HepG2 (cell line): ENCODE measurements around the gene RBMS2. TPM values are rescaled to one million over a fixed set of nuclear protein-coding genes. Genes with fewer than 3 reads are reported as not detected.

Experiments used
- ARHGAP35 ChIP-seq: sonication (generic); formaldehyde crosslinking; IDR thresholded peaks from 2 replicates; pipeline ENCODE4 v1.9.0; 2022; ENCODE audit warnings: mild to moderate bottlenecking, inconsistent platforms, moderate library complexity, missing genetic modification reagents, borderline replicate concordance
- GABPA ChIP-seq, 2 experiments: IDR thresholded peaks; 2 replicates each; pipeline ENCODE4 v1.6.1; 2011 to 2016; ENCODE audit warnings: low read depth in 2 of 2, low read length in 1 of 2, missing biosample characterization in 1 of 2, missing genetic modification characterization in 1 of 2
- GZF1 ChIP-seq: sonication (generic); formaldehyde crosslinking; IDR thresholded peaks from 2 replicates; pipeline ENCODE4 v1.5.1; 2020; ENCODE audit warnings: mild to moderate bottlenecking, missing genetic modification reagents
- IKZF1 ChIP-seq: fragments of 450-650 bp; IDR thresholded peaks from 2 replicates; pipeline ENCODE4 v1.7.1; 2016
- KAT8 ChIP-seq: IDR thresholded peaks from 2 replicates; pipeline ENCODE4 v1.6.1; 2016; ENCODE audit warnings: missing genetic modification reagents, missing compliant biosample characterization
- KDM5A ChIP-seq: fragments of 200-600 bp; sonication (generic); IDR thresholded peaks from 2 replicates; pipeline ENCODE4 v1.7.0; 2018; ENCODE audit warnings: antibody characterized with exemption, mild to moderate bottlenecking, low read length, borderline replicate concordance
- SALL1 ChIP-seq: sonication (generic); formaldehyde crosslinking; IDR thresholded peaks from 2 replicates; pipeline ENCODE4 v1.8.0; 2022; ENCODE audit warnings: mild to moderate bottlenecking, missing genetic modification reagents
- SCMH1 ChIP-seq: sonication (generic); formaldehyde crosslinking; IDR thresholded peaks from 2 replicates; pipeline ENCODE4 v1.9.0; 2021; ENCODE audit warnings: missing genetic modification reagents, mild to moderate bottlenecking, borderline replicate concordance
- STAG1 ChIP-seq: sonication (generic); formaldehyde crosslinking; IDR thresholded peaks from 2 replicates; pipeline ENCODE4 v1.4.0; 2020; ENCODE audit warnings: missing genetic modification reagents
- SYNCRIP ChIP-seq: fragments of 200-400 bp; formaldehyde crosslinking; IDR thresholded peaks from 2 replicates; pipeline ENCODE4 v1.6.1; 2018; ENCODE audit warnings: mild to moderate bottlenecking, low read depth, low read length; ENCODE audit not compliant: insufficient read depth
- TAF15 ChIP-seq: fragments of 200-400 bp; formaldehyde crosslinking; IDR thresholded peaks from one replicate; pipeline ENCODE4 v1.6.1; 2018; ENCODE audit warnings: mild to moderate bottlenecking, low read depth, low read length; ENCODE audit not compliant: poor library complexity, severe bottlenecking
- TGIF2 ChIP-seq: IDR thresholded peaks from 2 replicates; pipeline ENCODE4 v1.6.1; 2016; ENCODE audit warnings: control low read depth, missing compliant biosample characterization
- ZC3H13 ChIP-seq: sonication (generic); formaldehyde crosslinking; IDR thresholded peaks from 2 replicates; pipeline ENCODE4 v1.8.1; 2023; ENCODE audit warnings: mild to moderate bottlenecking, missing genetic modification reagents, moderate library complexity
- ZC3H4 ChIP-seq: sonication (generic); formaldehyde crosslinking; IDR thresholded peaks from 2 replicates; pipeline ENCODE4 v1.4.0; 2020; ENCODE audit warnings: missing genetic modification reagents, borderline replicate concordance
- ZFAT ChIP-seq: sonication (generic); formaldehyde crosslinking; conservative IDR thresholded peaks from 2 replicates; pipeline ENCODE4 v1.8.1; 2023; ENCODE audit warnings: missing genetic modification reagents, inconsistent platforms
- ZFP62 ChIP-seq: sonication (generic); formaldehyde crosslinking; IDR thresholded peaks from 2 replicates; pipeline ENCODE4 v1.4.0; 2020; ENCODE audit warnings: missing genetic modification reagents
- ZNF124 ChIP-seq: sonication (generic); formaldehyde crosslinking; IDR thresholded peaks from 2 replicates; pipeline ENCODE4 v1.4.0; 2020; ENCODE audit warnings: missing genetic modification reagents
- ZNF562 ChIP-seq: sonication (generic); formaldehyde crosslinking; IDR thresholded peaks from 2 replicates; pipeline ENCODE4 v1.8.0; 2022; ENCODE audit warnings: missing genetic modification reagents, borderline replicate concordance
- ZNF607 ChIP-seq: sonication (generic); formaldehyde crosslinking; IDR thresholded peaks from 2 replicates; pipeline ENCODE4 v1.5.1; 2020; ENCODE audit warnings: missing genetic modification reagents, mild to moderate bottlenecking, borderline replicate concordance
- ZNF619 ChIP-seq: sonication (generic); formaldehyde crosslinking; IDR thresholded peaks from 2 replicates; pipeline ENCODE4 v1.4.0; 2020; ENCODE audit warnings: mild to moderate bottlenecking, missing genetic modification reagents
- ZNF749 ChIP-seq: sonication (generic); formaldehyde crosslinking; IDR thresholded peaks from 2 replicates; pipeline ENCODE4 v1.8.0; 2022; ENCODE audit warnings: mild to moderate bottlenecking, missing genetic modification reagents, moderate library complexity, borderline replicate concordance
- ZSCAN22 ChIP-seq: sonication (generic); formaldehyde crosslinking; IDR thresholded peaks from 2 replicates; pipeline ENCODE4 v1.4.0; 2020; ENCODE audit warnings: mild to moderate bottlenecking, missing genetic modification reagents
- ZZZ3 ChIP-seq: sonication (generic); formaldehyde crosslinking; IDR thresholded peaks from 2 replicates; pipeline ENCODE4 v1.4.0; 2020; ENCODE audit warnings: missing genetic modification reagents, mild to moderate bottlenecking, borderline replicate concordance
- polyA plus RNA-seq, 8 experiments: library from polyadenylated mRNA; depleted of rRNA in 3 of 8; stranded (reverse) in 7 of 8; unstranded in 1 of 8; fragments of >200 nt; fragmentation: Illumina TruSeq in 4 of 8; extraction: Trizol in 4 of 8; gene quantifications; 2 replicates each; pipeline versions ENCODE4 v1.2.1 to v1.2.3, GENCODE V29; 2011 to 2016; ENCODE audit warnings: low read depth in 4 of 8, missing spikeins in 1 of 8, mixed read lengths in 1 of 8; ENCODE audit not compliant: insufficient read depth in 1 of 8
- total RNA-seq, 5 experiments: library from RNA; depleted of rRNA; stranded (reverse); fragments of >200 nt; fragmentation: Illumina TruSeq; extraction: Trizol; gene quantifications; 2 replicates each; pipeline ENCODE4 v1.2.3, GENCODE V29; 2016; ENCODE audit warnings: low read depth in 1 of 5
- TF ChIP-seq, protein P1 (sequence below): IDR thresholded peaks from 2 replicates; pipeline ENCODE4 v1.6.1; 2016; ENCODE audit warnings: missing biosample characterization, missing genetic modification reagents, low read depth
- TF ChIP-seq, protein P2 (sequence below): sonication (generic); formaldehyde crosslinking; IDR thresholded peaks from 2 replicates; pipeline ENCODE4; 2020; ENCODE audit warnings: missing genetic modification reagents, mild to moderate bottlenecking, borderline replicate concordance

RBMS2 gene
- total and polyA plus RNA-seq, 2 of the 13 experiments (the other 11 are each of a cell fraction or from before 2014, with no cell fraction given): 0.53 to 7.4 TPM

DNA sequence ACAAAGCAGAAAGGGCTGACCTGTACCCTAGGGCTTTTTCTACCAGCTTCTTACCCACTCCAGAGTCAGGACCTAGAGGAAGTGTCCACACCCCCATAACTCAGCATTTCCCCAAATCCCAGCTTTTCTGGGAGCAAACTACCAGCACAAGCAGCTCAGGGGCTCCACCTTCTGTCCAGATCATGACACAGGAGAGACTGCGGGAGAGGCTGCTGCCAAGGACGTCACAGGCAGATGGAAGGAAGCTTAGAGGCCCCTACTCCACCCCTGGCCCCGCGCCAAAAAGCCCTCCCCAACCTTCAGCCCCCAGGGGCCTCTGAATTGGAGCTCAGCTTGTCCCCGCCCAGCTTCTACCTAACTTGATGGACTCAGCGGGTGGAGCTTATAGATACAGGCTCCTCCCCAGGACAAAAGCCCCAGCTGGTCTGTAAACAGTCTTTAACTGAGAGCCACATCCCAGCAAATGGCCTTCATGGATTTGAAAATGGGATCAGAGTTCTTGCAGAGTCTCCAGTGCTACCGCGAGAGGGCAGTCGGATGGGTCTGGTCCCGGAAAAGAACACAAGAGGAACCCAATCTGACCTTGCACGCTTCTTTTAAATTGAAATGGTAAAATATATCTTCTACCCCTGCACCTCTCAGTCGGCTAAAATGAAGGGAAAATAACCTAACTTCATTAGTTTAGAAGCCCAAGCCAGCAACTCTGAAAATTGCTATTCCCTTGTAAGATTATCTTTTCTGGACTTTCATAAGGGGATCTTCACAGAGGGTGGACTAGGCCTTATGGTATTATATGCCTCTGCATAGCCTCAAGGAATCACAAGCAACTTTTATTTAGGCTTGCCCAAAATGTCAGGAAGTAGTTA, 115.3 kb downstream of the RBMS2 start (continued):
- TF ChIP-seq ZNF562: no peak
- no peak for TF ChIP-seq ZSCAN22 (CRISPR knock-in tag)
- TF ChIP-seq SCMH1 (CRISPR knock-in tag): no peak
- peak; percentile 78 for TF ChIP-seq SALL1
- no peak for TF ChIP-seq TGIF2 (CRISPR knock-in tag)
- TF ChIP-seq, protein P1, sequence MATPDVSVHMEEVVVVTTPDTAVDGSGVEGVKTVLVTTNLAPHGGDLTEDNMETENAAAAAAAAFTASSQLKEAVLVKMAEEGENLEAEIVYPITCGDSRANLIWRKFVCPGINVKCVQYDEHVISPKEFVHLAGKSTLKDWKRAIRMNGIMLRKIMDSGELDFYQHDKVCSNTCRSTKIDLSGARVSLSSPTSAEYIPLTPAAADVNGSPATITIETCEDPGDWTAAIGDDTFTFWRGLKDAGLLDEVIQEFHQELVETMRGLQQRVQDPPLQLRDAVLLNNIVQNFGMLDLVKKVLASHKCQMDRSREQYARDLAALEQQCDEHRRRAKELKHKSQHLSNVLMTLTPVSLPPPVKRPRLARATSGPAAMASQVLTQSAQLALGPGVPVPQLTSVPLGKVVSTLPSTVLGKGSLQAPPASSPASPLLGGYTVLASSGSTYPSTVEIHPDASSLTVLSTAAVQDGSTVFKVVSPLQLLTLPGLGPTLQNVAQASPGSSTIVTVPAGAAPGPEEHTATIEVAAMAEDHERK (CRISPR knock-in tag): no peak
- TF ChIP-seq IKZF1: no peak
- TF ChIP-seq SYNCRIP: no peak
- TF ChIP-seq STAG1 (CRISPR knock-in tag): peak; percentile 60
- peak; percentile 89; the same call in 1 of the 2 replicates for TF ChIP-seq ZNF124 (CRISPR knock-in tag)
- TF ChIP-seq ZZZ3: no peak; the same call in 1 of the 2 replicates
- no peak for TF ChIP-seq TAF15
- TF ChIP-seq KAT8 (CRISPR knock-in tag): peak; percentile 90
- no peak for TF ChIP-seq GZF1 (CRISPR knock-in tag)
- TF ChIP-seq KDM5A: no peak; the same call in 1 of the 2 replicates
- TF ChIP-seq ZNF749 (CRISPR knock-in tag): no peak
- TF ChIP-seq GABPA (IDR thresholded peaks at IDR 0.05; ENCODE audit: low read depth, low read length): no peak; the same call in 1 of the 2 replicates
- TF ChIP-seq GABPA (CRISPR knock-in tag; IDR thresholded peaks at IDR 0.05; ENCODE audit: low read depth): peak; percentile 85
- no peak for TF ChIP-seq ZC3H13
- no peak for TF ChIP-seq ZFAT (CRISPR knock-in tag)
- no peak for TF ChIP-seq ZC3H4 (CRISPR knock-in tag)
- TF ChIP-seq ZNF619 (CRISPR knock-in tag): no peak
- TF ChIP-seq, protein P2, sequence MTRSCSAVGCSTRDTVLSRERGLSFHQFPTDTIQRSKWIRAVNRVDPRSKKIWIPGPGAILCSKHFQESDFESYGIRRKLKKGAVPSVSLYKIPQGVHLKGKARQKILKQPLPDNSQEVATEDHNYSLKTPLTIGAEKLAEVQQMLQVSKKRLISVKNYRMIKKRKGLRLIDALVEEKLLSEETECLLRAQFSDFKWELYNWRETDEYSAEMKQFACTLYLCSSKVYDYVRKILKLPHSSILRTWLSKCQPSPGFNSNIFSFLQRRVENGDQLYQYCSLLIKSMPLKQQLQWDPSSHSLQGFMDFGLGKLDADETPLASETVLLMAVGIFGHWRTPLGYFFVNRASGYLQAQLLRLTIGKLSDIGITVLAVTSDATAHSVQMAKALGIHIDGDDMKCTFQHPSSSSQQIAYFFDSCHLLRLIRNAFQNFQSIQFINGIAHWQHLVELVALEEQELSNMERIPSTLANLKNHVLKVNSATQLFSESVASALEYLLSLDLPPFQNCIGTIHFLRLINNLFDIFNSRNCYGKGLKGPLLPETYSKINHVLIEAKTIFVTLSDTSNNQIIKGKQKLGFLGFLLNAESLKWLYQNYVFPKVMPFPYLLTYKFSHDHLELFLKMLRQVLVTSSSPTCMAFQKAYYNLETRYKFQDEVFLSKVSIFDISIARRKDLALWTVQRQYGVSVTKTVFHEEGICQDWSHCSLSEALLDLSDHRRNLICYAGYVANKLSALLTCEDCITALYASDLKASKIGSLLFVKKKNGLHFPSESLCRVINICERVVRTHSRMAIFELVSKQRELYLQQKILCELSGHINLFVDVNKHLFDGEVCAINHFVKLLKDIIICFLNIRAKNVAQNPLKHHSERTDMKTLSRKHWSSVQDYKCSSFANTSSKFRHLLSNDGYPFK (CRISPR knock-in tag): no peak
- no peak for TF ChIP-seq ZFP62 (CRISPR knock-in tag)
- TF ChIP-seq ZNF607: peak; percentile 83; the same call in 1 of the 2 replicates
- no peak for TF ChIP-seq ARHGAP35 (CRISPR knock-in tag)
